ENCODE measurements around the gene TBC1D12. TPM values are rescaled to one million over a fixed set of nuclear protein-coding genes. Genes with fewer than 3 reads are reported as not detected.

Gene TBC1D12
- total and polyA plus RNA-seq, 2 donors (not counting 3 experiments of a cell fraction or from before 2014, with no cell fraction given) = 2.9 to 7.3 TPM

DNA sequence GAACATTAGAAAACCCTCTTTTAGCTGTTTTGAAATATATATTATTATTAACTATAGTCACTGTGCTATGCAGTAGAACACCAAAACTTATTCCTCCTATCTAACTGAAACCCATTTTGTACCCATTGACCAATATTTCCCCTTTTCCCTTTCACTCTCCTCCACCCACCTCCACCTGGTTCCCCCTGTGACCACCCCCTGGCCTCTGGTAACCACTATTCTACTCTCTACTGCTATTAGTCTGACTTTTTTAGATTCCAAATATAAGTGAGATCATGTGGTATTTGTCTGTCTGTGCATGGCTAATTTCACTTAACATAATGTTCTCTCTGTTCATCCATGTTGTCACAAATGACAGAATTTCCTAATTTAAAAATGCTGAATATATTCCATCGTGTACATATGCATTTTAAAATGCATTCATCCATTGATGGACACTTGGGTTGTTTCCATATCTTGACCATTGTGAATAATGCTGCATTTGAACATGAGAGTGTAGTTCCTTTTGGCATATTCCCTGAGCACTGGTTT is 18.7 kb downstream of the TBC1D12 start:
- dilution Hi-C loops (cut with MboI; ENCODE audit: extremely low pct_ligation_motif_present, low sequenced_read_pairs) = no loop called here
- Histone ChIP-seq H3K27me3 (ENCODE audit: control insufficient read depth in 2 of 2, insufficient read depth in 2 of 2, low read length in 2 of 2) (no peaks in the 10 kb centered on the region), H3K9ac (replicated peaks; ENCODE audit: extremely low read depth, insufficient read depth, low read length) (no peak overlapping the region), H2AFZ (ENCODE audit: low read depth, low read length) (no peak overlapping the region), H3K9me3 (replicated peaks; ENCODE audit: control insufficient read depth, insufficient read depth, low read length) (no peaks in the 10 kb centered on the region), H3K27ac (ENCODE audit: insufficient read depth, low read depth, low read length) (no peak overlapping the region), H3K4me2 (ENCODE audit: insufficient read depth, low read length) (no peak overlapping the region), H3K4me1 (ENCODE audit: control insufficient read depth, extremely low read depth, insufficient read depth, low read length) (no peaks in the 10 kb centered on the region), H4K20me1 (replicated peaks; ENCODE audit: control insufficient read depth, extremely low read depth, insufficient read depth, low read length) (no peaks in the 10 kb centered on the region), H3K79me2 (ENCODE audit: control insufficient read depth, insufficient read depth, low read length) (peaks cover 21% of the 10 kb centered on the region), H3K36me3 (ENCODE audit: control insufficient read depth in 2 of 2, extremely low read depth in 1 of 2, insufficient read depth in 2 of 2, low read length in 2 of 2) (no peaks in the 10 kb centered on the region), H3K9me1 (replicated peaks; ENCODE audit: control insufficient read depth, extremely low read depth, insufficient read depth, low read length) (no peaks in the 10 kb centered on the region), H3K4me3 (replicated peaks in 1 of 3; ENCODE audit: insufficient read depth in 1 of 3, low read depth in 1 of 3, low read length in 3 of 3) (no peak overlapping the region)
- TF ChIP-seq, protein P1, sequence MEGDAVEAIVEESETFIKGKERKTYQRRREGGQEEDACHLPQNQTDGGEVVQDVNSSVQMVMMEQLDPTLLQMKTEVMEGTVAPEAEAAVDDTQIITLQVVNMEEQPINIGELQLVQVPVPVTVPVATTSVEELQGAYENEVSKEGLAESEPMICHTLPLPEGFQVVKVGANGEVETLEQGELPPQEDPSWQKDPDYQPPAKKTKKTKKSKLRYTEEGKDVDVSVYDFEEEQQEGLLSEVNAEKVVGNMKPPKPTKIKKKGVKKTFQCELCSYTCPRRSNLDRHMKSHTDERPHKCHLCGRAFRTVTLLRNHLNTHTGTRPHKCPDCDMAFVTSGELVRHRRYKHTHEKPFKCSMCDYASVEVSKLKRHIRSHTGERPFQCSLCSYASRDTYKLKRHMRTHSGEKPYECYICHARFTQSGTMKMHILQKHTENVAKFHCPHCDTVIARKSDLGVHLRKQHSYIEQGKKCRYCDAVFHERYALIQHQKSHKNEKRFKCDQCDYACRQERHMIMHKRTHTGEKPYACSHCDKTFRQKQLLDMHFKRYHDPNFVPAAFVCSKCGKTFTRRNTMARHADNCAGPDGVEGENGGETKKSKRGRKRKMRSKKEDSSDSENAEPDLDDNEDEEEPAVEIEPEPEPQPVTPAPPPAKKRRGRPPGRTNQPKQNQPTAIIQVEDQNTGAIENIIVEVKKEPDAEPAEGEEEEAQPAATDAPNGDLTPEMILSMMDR (IDR thresholded peaks at IDR 0.05; ENCODE audit: extremely low read depth in 1 of 2, insufficient read depth in 1 of 2, low read depth in 1 of 2, low read length in 2 of 2) = no peak
- TF ChIP-seq, protein P2, sequence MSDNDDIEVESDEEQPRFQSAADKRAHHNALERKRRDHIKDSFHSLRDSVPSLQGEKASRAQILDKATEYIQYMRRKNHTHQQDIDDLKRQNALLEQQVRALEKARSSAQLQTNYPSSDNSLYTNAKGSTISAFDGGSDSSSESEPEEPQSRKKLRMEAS (IDR thresholded peaks at IDR 0.05; ENCODE audit: insufficient read depth, insufficient read length) = no peak
- TF ChIP-seq GATA2 (IDR thresholded peaks at IDR 0.05; ENCODE audit: insufficient read depth, insufficient read length, low read depth, low read length) (no peak), POLR2AphosphoS5 (IDR thresholded peaks at IDR 0.05; ENCODE audit: insufficient read depth, low read depth, low read length) (no peak), JUN (IDR thresholded peaks at IDR 0.05; ENCODE audit: borderline replicate concordance, insufficient read depth, insufficient read length, low read depth) (no peak), EZH2 (IDR thresholded peaks at IDR 0.05; ENCODE audit: borderline replicate concordance, low read depth, low read length, severe bottlenecking) (no peak), MYC (IDR thresholded peaks at IDR 0.05; ENCODE audit: low read depth, low read length) (no peak), POLR2A (IDR thresholded peaks at IDR 0.05; ENCODE audit: low read depth, low read length) (no peak), FOS (IDR thresholded peaks at IDR 0.05; ENCODE audit: borderline replicate concordance, insufficient read depth, low read length) (no peak)
- FAIRE-seq = no peak
- intact Hi-C loops (cut with micrococcal nuclease) = no loop called here
- BruUV-seq (replicated peaks) = no TSS peak
- ChIA-PET CTCF (interaction anchor here (1.2 kb wide), 1 partner anchor 23 kb away, joined by 7 read pairs; no protein-coding TSS in a partner anchor), POLR2A (no interaction called here)
- DNase-seq (ENCODE audit: low read depth, low spot score) = no peak

All from endothelial cell of umbilical vein (primary cell).